Vagina (tissue), 2 donors: Measurements from ENCODE around the gene TBL1Y.

Experiments
- POLR2A ChIP-seq, 2 donors: fragments of 450-650 bp; IDR thresholded peaks; one replicate each; pipeline ENCODE4 v1.6.1; 2017; ENCODE audit warnings: antibody characterized with exemption in 2 of 2, mild to moderate bottlenecking in 2 of 2, moderate library complexity in 2 of 2
- TF ChIP-seq, protein P1 (sequence below), 3 experiments: fragments of 450-650 bp in 2 of 3; fragments of 200-600 bp in 1 of 3; sonication (generic) in 1 of 3; IDR thresholded peaks; one replicate each; pipeline ENCODE4 v1.5.1; 2017 to 2019; ENCODE audit warnings: antibody characterized with exemption in 3 of 3, mild to moderate bottlenecking in 2 of 3, moderate library complexity in 2 of 3

GRCh38 chrY:6983221-6983620 is 72.7 kb downstream of the TBL1Y start:
- no peak for TF ChIP-seq POLR2A (IDR thresholded peaks at IDR 0.05)
- TF ChIP-seq, protein P1, sequence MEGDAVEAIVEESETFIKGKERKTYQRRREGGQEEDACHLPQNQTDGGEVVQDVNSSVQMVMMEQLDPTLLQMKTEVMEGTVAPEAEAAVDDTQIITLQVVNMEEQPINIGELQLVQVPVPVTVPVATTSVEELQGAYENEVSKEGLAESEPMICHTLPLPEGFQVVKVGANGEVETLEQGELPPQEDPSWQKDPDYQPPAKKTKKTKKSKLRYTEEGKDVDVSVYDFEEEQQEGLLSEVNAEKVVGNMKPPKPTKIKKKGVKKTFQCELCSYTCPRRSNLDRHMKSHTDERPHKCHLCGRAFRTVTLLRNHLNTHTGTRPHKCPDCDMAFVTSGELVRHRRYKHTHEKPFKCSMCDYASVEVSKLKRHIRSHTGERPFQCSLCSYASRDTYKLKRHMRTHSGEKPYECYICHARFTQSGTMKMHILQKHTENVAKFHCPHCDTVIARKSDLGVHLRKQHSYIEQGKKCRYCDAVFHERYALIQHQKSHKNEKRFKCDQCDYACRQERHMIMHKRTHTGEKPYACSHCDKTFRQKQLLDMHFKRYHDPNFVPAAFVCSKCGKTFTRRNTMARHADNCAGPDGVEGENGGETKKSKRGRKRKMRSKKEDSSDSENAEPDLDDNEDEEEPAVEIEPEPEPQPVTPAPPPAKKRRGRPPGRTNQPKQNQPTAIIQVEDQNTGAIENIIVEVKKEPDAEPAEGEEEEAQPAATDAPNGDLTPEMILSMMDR (IDR thresholded peaks at IDR 0.05) = no peak
